Measurements from ENCODE around the gene GREM2. TPM values are rescaled to one million over a fixed set of nuclear protein-coding genes. Genes with fewer than 3 reads are reported as not detected.

Gene GREM2
- total and polyA plus RNA-seq, 2 experiments from 2014 or later, result 0.18 to 0.21 TPM

GRCh38 chr1:240492832-240493440 lies 119.0 kb downstream of the GREM2 start:
- Histone ChIP-seq H3K27ac (ENCODE audit: low read depth) (no peak overlapping the region), H3K27me3 (ENCODE audit: insufficient read depth) (peaks cover 32% of the 10 kb centered on the region), H3K4me1 (ENCODE audit: insufficient read depth) (peaks cover 14% of the 10 kb centered on the region; the same call in 1 of the 2 replicates), H2AFZ (peak overlapping the region; percentile 98), H4K20me1 (replicated peaks; ENCODE audit: insufficient read depth) (no peaks in the 10 kb centered on the region), H3K9me2 (ENCODE audit: insufficient read depth) (peaks cover 3% of the 10 kb centered on the region; the same call in 1 of the 2 replicates), H3F3A (replicated peaks; ENCODE audit: low read depth) (0 out of 2 replicates have a peak, but pooled peaks cover 5% of the 10 kb centered on the region), H3K79me2 (replicated peaks; ENCODE audit: insufficient read depth) (no peaks in the 10 kb centered on the region), H3K36me3 (ENCODE audit: insufficient read depth) (no peaks in the 10 kb centered on the region), H3K4me2 (peak overlapping the region; percentile 76), H3K4me3 (peak overlapping the region; percentile 56)
- TF ChIP-seq ZNF462 (CRISPR knock-in tag; IDR thresholded peaks at IDR 0.05) (peak; percentile 28; the same call in 1 of the 2 replicates), JUNB (IDR thresholded peaks at IDR 0.05; ENCODE audit: unreplicated experiment) (no peak), POLR2AphosphoS5 (IDR thresholded peaks at IDR 0.05; ENCODE audit: low read depth) (peak; percentile 23; the same call in 1 of the 2 replicates), CTCF (conservative IDR thresholded peaks at IDR 0.05; ENCODE audit: low read depth in 2 of 2) (peak; percentile 64 to 74), NANOG (IDR thresholded peaks at IDR 0.05; ENCODE audit: borderline replicate concordance) (no peak)
- Mint-ChIP-seq H3K4me1 (peaks cover 13% of the 10 kb centered on the region), H3K27me3 (ENCODE audit: insufficient read depth, low read depth, poor library complexity) (peaks cover 13% of the 10 kb centered on the region), H3K4me3 (peak overlapping the region; percentile 75), H3K27ac (no peak overlapping the region; the same call in 1 of the 2 replicates), H3K36me3 (ENCODE audit: low read depth) (no peaks in the 10 kb centered on the region), H3K9me3 (no peaks in the 10 kb centered on the region)
- peak; percentile 97 for ATAC-seq
- peak; percentile 82 for DNase-seq (ENCODE audit: low spot score)
